PC-9 (cell line): ENCODE measurements around the gene ORC4. TPM values are rescaled to one million over a fixed set of nuclear protein-coding genes. Genes with fewer than 3 reads are reported as not detected.

Experiments used
- BruUV-seq: library from RNA; stranded (reverse); fragments of 400-500 nt; replicated peaks from 2 replicates; lab custom pipeline; 2021; lab: Mats Ljungman, UMichigan
- CTCF ChIA-PET: fragments of 300-600 bp; sonication (Branson Sonifier 250); formaldehyde crosslinking; loops from one replicate; lab custom pipeline; 2022; ENCODE audit warnings: antibody characterized with exemption; lab: Charles Lee
- POLR2A ChIA-PET: fragments of 300-600 bp; sonication (Branson Sonifier 250); formaldehyde crosslinking; loops from one replicate; lab custom pipeline; 2022; ENCODE audit warnings: antibody characterized with exemption; ENCODE audit not compliant: unreplicated experiment; lab: Charles Lee
- DNase-seq, 2 experiments: peaks; one replicate each; pipeline versions ENCODE4 v3.0.0 to v3.0.0-alpha.2; 2015 to 2022; ENCODE audit warnings: mixed read lengths in 1 of 2
- H2AFZ ChIP-seq: fragments of 200-600 bp; sonication (generic); 2 replicates; pipeline ENCODE4 v1.8.1; 2017; ENCODE audit warnings: antibody characterized with exemption
- H3F3A ChIP-seq: fragments of 200-600 bp; sonication (generic); 2 replicates; pipeline ENCODE4 v1.8.1; 2017; ENCODE audit warnings: antibody characterized with exemption, mild to moderate bottlenecking, low read depth; ENCODE audit not compliant: insufficient read depth
- H3K27ac ChIP-seq: fragments of 200-600 bp; sonication (generic); 2 replicates; pipeline ENCODE4 v1.6.1; 2016; ENCODE audit warnings: mixed run types
- H3K27me3 ChIP-seq: fragments of 200-600 bp; sonication (generic); 2 replicates; pipeline ENCODE4 v1.6.1; 2016; ENCODE audit warnings: low read depth, mixed run types; ENCODE audit not compliant: insufficient read depth
- H3K36me3 ChIP-seq: fragments of 200-600 bp; sonication (generic); 2 replicates; pipeline ENCODE4 v1.6.1; 2016; ENCODE audit warnings: low read depth, mixed run types
- H3K4me1 ChIP-seq: fragments of 200-600 bp; sonication (generic); replicated peaks from 2 replicates; pipeline ENCODE4 v1.6.1; 2016; ENCODE audit warnings: mixed run types; ENCODE audit not compliant: insufficient read depth
- H3K4me2 ChIP-seq: fragments of 200-600 bp; sonication (generic); 2 replicates; pipeline ENCODE4 v1.6.1; 2017; ENCODE audit warnings: mixed run types
- H3K4me3 ChIP-seq: fragments of 200-600 bp; sonication (generic); 2 replicates; pipeline ENCODE4 v1.6.1; 2016; ENCODE audit warnings: mixed run types
- H3K79me2 ChIP-seq: fragments of 200-600 bp; sonication (generic); 2 replicates; pipeline ENCODE4 v1.6.1; 2017; ENCODE audit warnings: low read depth, mixed run types
- H3K9me2 ChIP-seq: fragments of 200-600 bp; sonication (generic); 2 replicates; pipeline ENCODE4 v1.8.1; 2017; ENCODE audit warnings: mild to moderate bottlenecking; ENCODE audit not compliant: insufficient read depth
- H3K9me3 ChIP-seq: fragments of 200-600 bp; sonication (generic); 2 replicates; pipeline ENCODE4 v1.8.1; 2016; ENCODE audit warnings: low read depth; ENCODE audit not compliant: insufficient read depth
- H4K20me1 ChIP-seq: fragments of 200-600 bp; sonication (generic); 2 replicates; pipeline ENCODE4 v1.8.1; 2017; ENCODE audit not compliant: insufficient read depth
- CTCF ChIP-seq: fragments of 200-600 bp; sonication (generic); conservative IDR thresholded peaks from 2 replicates; pipeline ENCODE4 v1.6.1; 2017; ENCODE audit warnings: mixed run types, antibody characterized with exemption, mild to moderate bottlenecking, moderate library complexity
- EZH2 ChIP-seq: fragments of 200-600 bp; sonication (generic); IDR thresholded peaks from 2 replicates; pipeline ENCODE4 v1.8.0; 2017; ENCODE audit warnings: antibody characterized with exemption, low read depth
- intact Hi-C: fragments of 100-400 bp; cut with micrococcal nuclease; formaldehyde crosslinking; loops from one replicate; pipeline ENCODE4 v1.10.0; 2022; ENCODE audit not compliant: unreplicated experiment
- total RNA-seq: library from RNA; stranded (reverse); gene quantifications from 2 replicates; pipeline ENCODE4 v1.2.3, GENCODE V29; 2021

Gene ORC4
- total RNA-seq, 1 experiment from 2014 or later = 44.2 TPM

GRCh38 chr2:147904051-147904450 lies 116.5 kb downstream of the ORC4 start:
- Histone ChIP-seq H3K79me2 (no peaks in the 10 kb centered on the region), H3K27me3 (no peaks in the 10 kb centered on the region), H3K4me2 (no peak overlapping the region), H3K36me3 (no peaks in the 10 kb centered on the region), H3K9me3 (no peaks in the 10 kb centered on the region), H3K4me3 (no peak overlapping the region), H3K9me2 (no peaks in the 10 kb centered on the region), H2AFZ (no peak overlapping the region), H3F3A (no peaks in the 10 kb centered on the region), H4K20me1 (no peaks in the 10 kb centered on the region), H3K27ac (no peak overlapping the region), H3K4me1 (no peaks in the 10 kb centered on the region; the same call in 1 of the 2 replicates)
- no TSS peak for BruUV-seq
- CTCF ChIA-PET = interaction anchor here (0.6 kb wide), 1 partner anchor 977 kb away, joined by 3 read pairs; no protein-coding TSS in a partner anchor
- peak in 1 of 2 experiments; percentile 38 for DNase-seq
- no peak for TF ChIP-seq CTCF
- no peak for TF ChIP-seq EZH2
- intact Hi-C loops = no loop called here
- POLR2A ChIA-PET = no interaction called here

DNA sequence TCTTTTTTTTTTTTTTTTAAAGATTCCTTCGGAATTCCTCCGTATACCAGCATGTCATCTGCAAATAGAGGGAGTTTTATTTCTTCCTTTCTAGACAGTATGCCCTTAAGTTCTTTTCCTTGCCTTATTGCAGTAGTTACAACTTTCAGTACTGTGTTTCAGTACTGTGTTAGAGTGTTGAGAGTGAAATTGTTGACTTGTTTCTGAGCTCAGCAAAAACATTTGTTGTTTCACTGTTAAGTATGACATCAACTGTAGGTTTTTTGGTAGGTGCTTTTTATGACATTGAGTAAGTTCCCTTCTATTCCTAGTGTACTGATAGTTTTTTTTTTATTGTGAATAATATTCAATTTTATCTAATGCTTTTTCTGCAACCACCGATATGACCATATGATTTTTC lies 131.9 kb downstream of the ORC4 start:
- H3K4me3 ChIP-seq = no peak overlapping the region
- no peaks in the 10 kb centered on the region for H3K36me3 ChIP-seq
- ChIA-PET CTCF (no interaction called here), POLR2A (no interaction called here)
- no peaks in the 10 kb centered on the region for H3K27me3 ChIP-seq
- H3K27ac ChIP-seq = no peak overlapping the region
- no peak for TF ChIP-seq CTCF
- no peak for TF ChIP-seq EZH2
- intact Hi-C loops = no loop called here
- BruUV-seq = no TSS peak
- no peaks in the 10 kb centered on the region for H3F3A ChIP-seq
- peaks cover 17% of the 10 kb centered on the region; the same call in 1 of the 2 replicates for H3K79me2 ChIP-seq
- H3K9me3 ChIP-seq = no peaks in the 10 kb centered on the region
- no peak for DNase-seq
- no peaks in the 10 kb centered on the region for H3K4me1 ChIP-seq
- peaks cover 3% of the 10 kb centered on the region; the same call in 1 of the 2 replicates for H4K20me1 ChIP-seq
- H3K9me2 ChIP-seq = no peaks in the 10 kb centered on the region
- no peak overlapping the region for H3K4me2 ChIP-seq
- no peak overlapping the region for H2AFZ ChIP-seq

DNA sequence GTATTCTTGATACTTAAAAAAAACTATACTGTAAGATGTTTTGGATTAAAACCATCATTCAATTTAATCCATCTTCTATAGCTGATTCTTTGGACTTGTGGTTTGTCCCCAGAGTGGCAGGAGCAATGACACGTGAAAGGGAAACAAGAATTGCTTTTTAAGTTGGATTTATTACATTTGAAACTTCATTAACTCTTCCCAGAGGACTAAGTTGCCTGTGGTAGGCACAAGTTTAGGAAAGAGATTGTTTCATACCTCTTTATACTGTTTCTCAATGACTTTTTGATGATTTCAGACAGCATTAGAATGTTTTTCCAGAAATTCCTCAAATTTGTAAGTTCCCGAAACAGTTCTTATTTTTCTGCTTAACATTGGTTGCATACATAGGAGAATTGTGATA lies 134.4 kb downstream of the ORC4 start:
- CTCF ChIA-PET = no interaction called here
- no TSS peak for BruUV-seq
- no peak overlapping the region for H3K27ac ChIP-seq
- no peaks in the 10 kb centered on the region for H3K9me2 ChIP-seq
- no peaks in the 10 kb centered on the region for H3F3A ChIP-seq
- no peak overlapping the region for H3K4me2 ChIP-seq
- POLR2A ChIA-PET = no interaction called here
- H3K4me1 ChIP-seq = no peaks in the 10 kb centered on the region
- no peak for TF ChIP-seq EZH2
- no peak for TF ChIP-seq CTCF
- no peaks in the 10 kb centered on the region for H3K9me3 ChIP-seq
- no peaks in the 10 kb centered on the region for H3K27me3 ChIP-seq
- DNase-seq = no peak
- intact Hi-C loops = no loop called here
- H3K79me2 ChIP-seq = peaks cover 11% of the 10 kb centered on the region; the same call in 1 of the 2 replicates
- H4K20me1 ChIP-seq = peaks cover 3% of the 10 kb centered on the region; the same call in 1 of the 2 replicates
- no peak overlapping the region for H2AFZ ChIP-seq
- H3K4me3 ChIP-seq = no peak overlapping the region
- H3K36me3 ChIP-seq = no peaks in the 10 kb centered on the region
